PC-9 (cell line): ENCODE measurements around the gene CEP290.

Experiments
- CTCF ChIP-seq: fragments of 200-600 bp; sonication (generic); conservative IDR thresholded peaks from 2 replicates; pipeline ENCODE4 v1.6.1; 2017; ENCODE audit warnings: mixed run types, antibody characterized with exemption, mild to moderate bottlenecking, moderate library complexity
- EZH2 ChIP-seq: fragments of 200-600 bp; sonication (generic); IDR thresholded peaks from 2 replicates; pipeline ENCODE4 v1.8.0; 2017; ENCODE audit warnings: antibody characterized with exemption, low read depth

- no peak for TF ChIP-seq EZH2
- no peak for TF ChIP-seq CTCF
These were observed 3.9 kb upstream of the CEP290 start for GRCh38 chr12:88145567-88146505.
